GM10266 (cell line): ENCODE data around the gene ABCB9.

Source experiments
- DNase-seq: peaks from one replicate; pipeline ENCODE4 v3.0.0; 2012; ENCODE audit errors: extremely low spot score
- CTCF ChIP-seq: IDR thresholded peaks from 2 replicates; pipeline ENCODE4 v1.5.1; 2012; ENCODE audit warnings: mild to moderate bottlenecking, low read depth; ENCODE audit not compliant: control insufficient read depth, insufficient read depth; ENCODE audit errors: missing control alignments

ABCB9 gene

GRCh38 chr12:123005081-123005626 lies 38.9 kb upstream of the ABCB9 start:
- TF ChIP-seq CTCF = no peak
- DNase-seq = no peak

GRCh38 chr12:123004287-123004686 lies 38.0 kb upstream of the ABCB9 start:
- no peak for DNase-seq
- TF ChIP-seq CTCF = no peak

GRCh38 chr12:123003257-123003656 lies 37.0 kb upstream of the ABCB9 start:
- no peak for TF ChIP-seq CTCF
- DNase-seq = no peak

- TF ChIP-seq CTCF = no peak
- no peak for DNase-seq
These were observed 35.2 kb upstream of the ABCB9 start for GRCh38 chr12:123001464-123001863.

GRCh38 chr12:123000578-123000977 lies 34.3 kb upstream of the ABCB9 start:
- no peak for DNase-seq
- TF ChIP-seq CTCF = no peak

- DNase-seq = no peak
- no peak for TF ChIP-seq CTCF
These were observed 33.7 kb upstream of the ABCB9 start for GRCh38 chr12:122999986-123000420.

GRCh38 chr12:122999196-122999946 lies 33.1 kb upstream of the ABCB9 start:
- TF ChIP-seq CTCF = no peak
- no peak for DNase-seq
